Duodenal mucosa (tissue), 2 donors: ENCODE results near the gene ERC1.
A peak's percentile ranks its signal among the peaks of the same experiment; 100 is the strongest.
"Not testable (repeated sequence)": the region's sequence is repeated elsewhere in the genome, so short reads cannot be mapped to it uniquely, and the experiment has no call there.

Experiments
- H3K27ac ChIP-seq: one replicate; pipeline ENCODE4 v1.7.0; 2013; ENCODE audit warnings: low read depth, low read length
- H3K27me3 ChIP-seq, 2 donors: one replicate each; pipeline ENCODE4 v1.7.0; 2013; ENCODE audit warnings: low read length in 2 of 2, control low read depth in 1 of 2; ENCODE audit not compliant: insufficient read depth in 2 of 2, control insufficient read depth in 1 of 2
- H3K36me3 ChIP-seq, 2 donors: one replicate each; pipeline ENCODE4 v1.7.0; 2013; ENCODE audit warnings: low read length in 2 of 2, control low read depth in 1 of 2; ENCODE audit not compliant: insufficient read depth in 2 of 2, control insufficient read depth in 1 of 2
- H3K4me1 ChIP-seq, 2 donors: one replicate each; pipeline ENCODE4 v1.7.0; 2013; ENCODE audit warnings: low read length in 2 of 2, control low read depth in 1 of 2; ENCODE audit not compliant: insufficient read depth in 2 of 2, control insufficient read depth in 1 of 2
- H3K4me3 ChIP-seq, 2 donors: one replicate each; pipeline ENCODE4 v1.7.0; 2013; ENCODE audit warnings: low read length in 2 of 2, low read depth in 1 of 2
- H3K9ac ChIP-seq, 2 donors: one replicate each; pipeline ENCODE4 v1.7.0; 2013; ENCODE audit warnings: low read length in 2 of 2, low read depth in 1 of 2
- H3K9me3 ChIP-seq, 2 donors: one replicate each; pipeline ENCODE4 v1.7.0; 2013; ENCODE audit warnings: low read length in 2 of 2, control low read depth in 1 of 2; ENCODE audit not compliant: control insufficient read depth in 1 of 2

The ERC1 gene

GRCh38 chr12:998020-998874 lies 7.2 kb downstream of the ERC1 start:
- H3K4me3 ChIP-seq = peak overlapping the region in 1 of 2 donors; percentile 41
- no peaks in the 10 kb centered on the region for H3K27me3 ChIP-seq
- no peaks in the 10 kb centered on the region for H3K36me3 ChIP-seq
- H3K9ac ChIP-seq = no peak overlapping the region
- H3K27ac ChIP-seq = no peak overlapping the region
- H3K4me1 ChIP-seq = no peaks in the 10 kb centered on the region
- no peaks in the 10 kb centered on the region for H3K9me3 ChIP-seq

GRCh38 chr12:999736-1000135 lies 8.7 kb downstream of the ERC1 start:
- not testable (repeated sequence) for H3K27me3 ChIP-seq, H3K4me3 ChIP-seq, H3K4me1 ChIP-seq, H3K27ac ChIP-seq, H3K9me3 ChIP-seq, H3K9ac ChIP-seq, H3K36me3 ChIP-seq

- Histone ChIP-seq H3K27ac (no peak overlapping the region), H3K4me1 (no peaks in the 10 kb centered on the region), H3K4me3 (no peak overlapping the region), H3K36me3 (peaks cover 0 to 4% of the 10 kb centered on the region in 2 donors), H3K9ac (no peak overlapping the region), H3K9me3 (no peaks in the 10 kb centered on the region), H3K27me3 (no peaks in the 10 kb centered on the region)
These were observed 10.5 kb downstream of the ERC1 start for GRCh38 chr12:1001507-1001906.

GRCh38 chr12:1003600-1004271 lies 12.7 kb downstream of the ERC1 start:
- H3K27ac ChIP-seq = no peak overlapping the region
- H3K4me3 ChIP-seq = no peak overlapping the region
- H3K27me3 ChIP-seq = no peaks in the 10 kb centered on the region
- H3K9me3 ChIP-seq = no peaks in the 10 kb centered on the region
- H3K9ac ChIP-seq = no peak overlapping the region
- no peaks in the 10 kb centered on the region for H3K4me1 ChIP-seq
- H3K36me3 ChIP-seq = peaks cover 0 to 4% of the 10 kb centered on the region in 2 donors

- Histone ChIP-seq H3K4me3 (no peak overlapping the region), H3K27ac (no peak overlapping the region), H3K36me3 (peaks cover 0 to 4% of the 10 kb centered on the region in 2 donors), H3K4me1 (no peaks in the 10 kb centered on the region), H3K9me3 (no peaks in the 10 kb centered on the region), H3K27me3 (no peaks in the 10 kb centered on the region), H3K9ac (no peak overlapping the region)
These were observed 15.2 kb downstream of the ERC1 start for GRCh38 chr12:1006255-1006654.

GRCh38 chr12:1007276-1007675 lies 16.3 kb downstream of the ERC1 start:
- no peak overlapping the region for H3K27ac ChIP-seq
- no peak overlapping the region for H3K4me3 ChIP-seq
- no peaks in the 10 kb centered on the region for H3K4me1 ChIP-seq
- H3K27me3 ChIP-seq = no peaks in the 10 kb centered on the region
- no peak overlapping the region for H3K9ac ChIP-seq
- H3K36me3 ChIP-seq = peaks cover 0 to 4% of the 10 kb centered on the region in 2 donors
- no peaks in the 10 kb centered on the region for H3K9me3 ChIP-seq

- H3K27ac ChIP-seq = no peak overlapping the region
- no peaks in the 10 kb centered on the region for H3K27me3 ChIP-seq
- H3K4me3 ChIP-seq = no peak overlapping the region
- H3K9me3 ChIP-seq = no peaks in the 10 kb centered on the region
- peaks cover 0 to 4% of the 10 kb centered on the region in 2 donors for H3K36me3 ChIP-seq
- no peaks in the 10 kb centered on the region for H3K4me1 ChIP-seq
- H3K9ac ChIP-seq = no peak overlapping the region
These were observed 17.0 kb downstream of the ERC1 start for GRCh38 chr12:1007994-1008393.

- Histone ChIP-seq H3K27me3 (no peaks in the 10 kb centered on the region), H3K9ac (no peak overlapping the region), H3K36me3 (no peaks in the 10 kb centered on the region), H3K27ac (no peak overlapping the region), H3K4me3 (no peak overlapping the region), H3K4me1 (no peaks in the 10 kb centered on the region), H3K9me3 (no peaks in the 10 kb centered on the region)
These were observed 20.1 kb downstream of the ERC1 start for GRCh38 chr12:1011091-1011490.

GRCh38 chr12:1013618-1014489 lies 22.8 kb downstream of the ERC1 start:
- H3K9ac ChIP-seq = no peak overlapping the region
- no peaks in the 10 kb centered on the region for H3K9me3 ChIP-seq
- H3K4me3 ChIP-seq = no peak overlapping the region

GRCh38 chr12:1019283-1019682 lies 28.3 kb downstream of the ERC1 start:
- no peaks in the 10 kb centered on the region for H3K4me1 ChIP-seq
- no peaks in the 10 kb centered on the region for H3K27me3 ChIP-seq
- no peak overlapping the region for H3K27ac ChIP-seq
- no peaks in the 10 kb centered on the region for H3K36me3 ChIP-seq
- H3K4me3 ChIP-seq = no peak overlapping the region
- no peaks in the 10 kb centered on the region for H3K9me3 ChIP-seq
- no peak overlapping the region for H3K9ac ChIP-seq

More at GRCh38 chr12:1013618-1014489, 22.8 kb downstream of the ERC1 start:
- Histone ChIP-seq H3K27me3 (no peaks in the 10 kb centered on the region), H3K27ac (no peak overlapping the region), H3K4me1 (no peaks in the 10 kb centered on the region), H3K36me3 (no peaks in the 10 kb centered on the region)
